ENCODE measurements around the gene ATG16L2. TPM values are rescaled to one million over a fixed set of nuclear protein-coding genes. Genes with fewer than 3 reads are reported as not detected.

The ATG16L2 gene
- total RNA-seq, 1 experiment from 2014 or later: 22.2 TPM

- no peaks in the 10 kb centered on the region for H3K27me3 Mint-ChIP-seq (ENCODE audit: low read depth)
- DNase-seq (ENCODE audit: low spot score) (no peak), ATAC-seq (no peak)
- no peak overlapping the region for H3K4me3 Mint-ChIP-seq
- H3K4me1 Mint-ChIP-seq: peaks cover 16% of the 10 kb centered on the region
- TF ChIP-seq ZNF219 (CRISPR knock-in tag; IDR thresholded peaks at IDR 0.05; ENCODE audit: borderline replicate concordance) (no peak), ZNF263 (CRISPR knock-in tag; IDR thresholded peaks at IDR 0.05; ENCODE audit: low read depth) (no peak), IRF2 (CRISPR knock-in tag; IDR thresholded peaks at IDR 0.05; ENCODE audit: borderline replicate concordance, low read depth) (no peak), EMX1 (CRISPR knock-in tag; IDR thresholded peaks at IDR 0.05) (no peak)
- TF ChIP-seq, protein P1, sequence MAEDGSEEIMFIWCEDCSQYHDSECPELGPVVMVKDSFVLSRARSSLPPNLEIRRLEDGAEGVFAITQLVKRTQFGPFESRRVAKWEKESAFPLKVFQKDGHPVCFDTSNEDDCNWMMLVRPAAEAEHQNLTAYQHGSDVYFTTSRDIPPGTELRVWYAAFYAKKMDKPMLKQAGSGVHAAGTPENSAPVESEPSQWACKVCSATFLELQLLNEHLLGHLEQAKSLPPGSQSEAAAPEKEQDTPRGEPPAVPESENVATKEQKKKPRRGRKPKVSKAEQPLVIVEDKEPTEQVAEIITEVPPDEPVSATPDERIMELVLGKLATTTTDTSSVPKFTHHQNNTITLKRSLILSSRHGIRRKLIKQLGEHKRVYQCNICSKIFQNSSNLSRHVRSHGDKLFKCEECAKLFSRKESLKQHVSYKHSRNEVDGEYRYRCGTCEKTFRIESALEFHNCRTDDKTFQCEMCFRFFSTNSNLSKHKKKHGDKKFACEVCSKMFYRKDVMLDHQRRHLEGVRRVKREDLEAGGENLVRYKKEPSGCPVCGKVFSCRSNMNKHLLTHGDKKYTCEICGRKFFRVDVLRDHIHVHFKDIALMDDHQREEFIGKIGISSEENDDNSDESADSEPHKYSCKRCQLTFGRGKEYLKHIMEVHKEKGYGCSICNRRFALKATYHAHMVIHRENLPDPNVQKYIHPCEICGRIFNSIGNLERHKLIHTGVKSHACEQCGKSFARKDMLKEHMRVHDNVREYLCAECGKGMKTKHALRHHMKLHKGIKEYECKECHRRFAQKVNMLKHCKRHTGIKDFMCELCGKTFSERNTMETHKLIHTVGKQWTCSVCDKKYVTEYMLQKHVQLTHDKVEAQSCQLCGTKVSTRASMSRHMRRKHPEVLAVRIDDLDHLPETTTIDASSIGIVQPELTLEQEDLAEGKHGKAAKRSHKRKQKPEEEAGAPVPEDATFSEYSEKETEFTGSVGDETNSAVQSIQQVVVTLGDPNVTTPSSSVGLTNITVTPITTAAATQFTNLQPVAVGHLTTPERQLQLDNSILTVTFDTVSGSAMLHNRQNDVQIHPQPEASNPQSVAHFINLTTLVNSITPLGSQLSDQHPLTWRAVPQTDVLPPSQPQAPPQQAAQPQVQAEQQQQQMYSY (CRISPR knock-in tag; IDR thresholded peaks at IDR 0.05): no peak
- no peaks in the 10 kb centered on the region for H3K36me3 Mint-ChIP-seq
- POLR2A ChIA-PET: interaction anchor here (1.5 kb wide), 1 partner anchor 11 kb away, joined by 5 read pairs; no protein-coding TSS in a partner anchor
- H3K9me3 Mint-ChIP-seq: no peaks in the 10 kb centered on the region
- CTCF ChIA-PET: interaction anchor here (0.6 to 1.8 kb wide), 6 partner anchors 9 to 87 kb away, joined by 3 to 8 read pairs (median 4); partner anchors contain the start of gene STARD10
- H3K27ac Mint-ChIP-seq: no peak overlapping the region
Observed at GRCh38 chr11:72771507-72771906, 42.7 kb upstream of the ATG16L2 start.

GRCh38 chr11:72772059-72772458, 42.2 kb upstream of the ATG16L2 start:
- no peak for DNase-seq (ENCODE audit: low spot score)
- no peak overlapping the region for H3K4me3 Mint-ChIP-seq
- ChIA-PET POLR2A (interaction anchor here (1.5 kb wide), 1 partner anchor 10 kb away, joined by 5 read pairs; no protein-coding TSS in a partner anchor), CTCF (interaction anchor here (0.6 to 1.8 kb wide), 6 partner anchors 8 to 88 kb away, joined by 3 to 8 read pairs (median 3); partner anchors contain the start of gene STARD10)
- ATAC-seq: no peak
- no peak overlapping the region for H3K27ac Mint-ChIP-seq
- H3K9me3 Mint-ChIP-seq: no peaks in the 10 kb centered on the region
- peaks cover 17% of the 10 kb centered on the region for H3K4me1 Mint-ChIP-seq
- no peaks in the 10 kb centered on the region for H3K27me3 Mint-ChIP-seq (ENCODE audit: low read depth)
- no peaks in the 10 kb centered on the region for H3K36me3 Mint-ChIP-seq
- TF ChIP-seq, protein P2, sequence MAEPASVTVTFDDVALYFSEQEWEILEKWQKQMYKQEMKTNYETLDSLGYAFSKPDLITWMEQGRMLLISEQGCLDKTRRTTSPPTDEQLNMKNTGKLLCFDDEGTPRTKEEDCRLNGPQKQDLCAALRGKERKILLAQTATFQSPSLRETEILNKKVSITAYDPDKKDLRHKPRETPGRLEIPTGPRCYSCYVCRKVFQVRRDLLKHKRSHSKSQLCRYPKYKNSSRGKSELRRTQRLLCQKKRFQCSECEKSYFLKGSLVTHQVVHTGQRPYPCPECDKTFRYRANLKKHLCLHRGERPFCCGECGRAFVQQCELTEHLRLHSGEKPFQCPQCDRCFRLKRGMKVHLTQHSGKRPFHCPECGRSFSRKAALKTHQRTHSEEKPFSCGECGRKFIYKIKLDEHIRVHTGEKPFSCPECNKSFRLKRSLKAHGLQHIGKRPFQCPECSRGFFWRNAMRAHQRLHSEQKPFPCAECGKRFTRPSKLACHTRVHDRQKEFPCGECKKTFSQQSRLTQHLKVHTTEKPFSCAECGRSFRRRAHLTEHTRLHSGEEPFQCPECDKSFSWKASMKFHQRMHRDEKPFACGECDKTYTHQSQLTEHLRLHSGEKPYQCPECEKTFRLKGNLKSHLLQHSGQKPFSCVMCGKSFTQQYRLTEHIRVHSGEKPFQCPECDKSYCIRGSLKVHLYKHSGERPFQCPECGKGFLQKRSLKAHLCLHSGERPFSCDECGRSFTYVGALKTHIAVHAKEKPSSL (CRISPR knock-in tag; conservative IDR thresholded peaks at IDR 0.05): no peak
- TF ChIP-seq, protein P3, sequence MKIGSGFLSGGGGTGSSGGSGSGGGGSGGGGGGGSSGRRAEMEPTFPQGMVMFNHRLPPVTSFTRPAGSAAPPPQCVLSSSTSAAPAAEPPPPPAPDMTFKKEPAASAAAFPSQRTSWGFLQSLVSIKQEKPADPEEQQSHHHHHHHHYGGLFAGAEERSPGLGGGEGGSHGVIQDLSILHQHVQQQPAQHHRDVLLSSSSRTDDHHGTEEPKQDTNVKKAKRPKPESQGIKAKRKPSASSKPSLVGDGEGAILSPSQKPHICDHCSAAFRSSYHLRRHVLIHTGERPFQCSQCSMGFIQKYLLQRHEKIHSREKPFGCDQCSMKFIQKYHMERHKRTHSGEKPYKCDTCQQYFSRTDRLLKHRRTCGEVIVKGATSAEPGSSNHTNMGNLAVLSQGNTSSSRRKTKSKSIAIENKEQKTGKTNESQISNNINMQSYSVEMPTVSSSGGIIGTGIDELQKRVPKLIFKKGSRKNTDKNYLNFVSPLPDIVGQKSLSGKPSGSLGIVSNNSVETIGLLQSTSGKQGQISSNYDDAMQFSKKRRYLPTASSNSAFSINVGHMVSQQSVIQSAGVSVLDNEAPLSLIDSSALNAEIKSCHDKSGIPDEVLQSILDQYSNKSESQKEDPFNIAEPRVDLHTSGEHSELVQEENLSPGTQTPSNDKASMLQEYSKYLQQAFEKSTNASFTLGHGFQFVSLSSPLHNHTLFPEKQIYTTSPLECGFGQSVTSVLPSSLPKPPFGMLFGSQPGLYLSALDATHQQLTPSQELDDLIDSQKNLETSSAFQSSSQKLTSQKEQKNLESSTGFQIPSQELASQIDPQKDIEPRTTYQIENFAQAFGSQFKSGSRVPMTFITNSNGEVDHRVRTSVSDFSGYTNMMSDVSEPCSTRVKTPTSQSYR (CRISPR knock-in tag; IDR thresholded peaks at IDR 0.05): no peak
- no peak for TF ChIP-seq EMX1 (CRISPR knock-in tag; IDR thresholded peaks at IDR 0.05)
- TF ChIP-seq ZNF671 (CRISPR knock-in tag; IDR thresholded peaks at IDR 0.05): no peak
- TF ChIP-seq CTCF (IDR thresholded peaks at IDR 0.05): no peak
- TF ChIP-seq PREB (CRISPR knock-in tag; IDR thresholded peaks at IDR 0.05; ENCODE audit: borderline replicate concordance): no peak
- TF ChIP-seq E2F1 (CRISPR knock-in tag; IDR thresholded peaks at IDR 0.05): no peak
- no peak for TF ChIP-seq JUN (CRISPR knock-in tag; IDR thresholded peaks at IDR 0.05)
- TF ChIP-seq, protein P4, sequence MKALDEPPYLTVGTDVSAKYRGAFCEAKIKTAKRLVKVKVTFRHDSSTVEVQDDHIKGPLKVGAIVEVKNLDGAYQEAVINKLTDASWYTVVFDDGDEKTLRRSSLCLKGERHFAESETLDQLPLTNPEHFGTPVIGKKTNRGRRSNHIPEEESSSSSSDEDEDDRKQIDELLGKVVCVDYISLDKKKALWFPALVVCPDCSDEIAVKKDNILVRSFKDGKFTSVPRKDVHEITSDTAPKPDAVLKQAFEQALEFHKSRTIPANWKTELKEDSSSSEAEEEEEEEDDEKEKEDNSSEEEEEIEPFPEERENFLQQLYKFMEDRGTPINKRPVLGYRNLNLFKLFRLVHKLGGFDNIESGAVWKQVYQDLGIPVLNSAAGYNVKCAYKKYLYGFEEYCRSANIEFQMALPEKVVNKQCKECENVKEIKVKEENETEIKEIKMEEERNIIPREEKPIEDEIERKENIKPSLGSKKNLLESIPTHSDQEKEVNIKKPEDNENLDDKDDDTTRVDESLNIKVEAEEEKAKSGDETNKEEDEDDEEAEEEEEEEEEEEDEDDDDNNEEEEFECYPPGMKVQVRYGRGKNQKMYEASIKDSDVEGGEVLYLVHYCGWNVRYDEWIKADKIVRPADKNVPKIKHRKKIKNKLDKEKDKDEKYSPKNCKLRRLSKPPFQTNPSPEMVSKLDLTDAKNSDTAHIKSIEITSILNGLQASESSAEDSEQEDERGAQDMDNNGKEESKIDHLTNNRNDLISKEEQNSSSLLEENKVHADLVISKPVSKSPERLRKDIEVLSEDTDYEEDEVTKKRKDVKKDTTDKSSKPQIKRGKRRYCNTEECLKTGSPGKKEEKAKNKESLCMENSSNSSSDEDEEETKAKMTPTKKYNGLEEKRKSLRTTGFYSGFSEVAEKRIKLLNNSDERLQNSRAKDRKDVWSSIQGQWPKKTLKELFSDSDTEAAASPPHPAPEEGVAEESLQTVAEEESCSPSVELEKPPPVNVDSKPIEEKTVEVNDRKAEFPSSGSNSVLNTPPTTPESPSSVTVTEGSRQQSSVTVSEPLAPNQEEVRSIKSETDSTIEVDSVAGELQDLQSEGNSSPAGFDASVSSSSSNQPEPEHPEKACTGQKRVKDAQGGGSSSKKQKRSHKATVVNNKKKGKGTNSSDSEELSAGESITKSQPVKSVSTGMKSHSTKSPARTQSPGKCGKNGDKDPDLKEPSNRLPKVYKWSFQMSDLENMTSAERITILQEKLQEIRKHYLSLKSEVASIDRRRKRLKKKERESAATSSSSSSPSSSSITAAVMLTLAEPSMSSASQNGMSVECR (CRISPR knock-in tag; IDR thresholded peaks at IDR 0.05; ENCODE audit: borderline replicate concordance): no peak
- TF ChIP-seq IRF2 (CRISPR knock-in tag; IDR thresholded peaks at IDR 0.05; ENCODE audit: borderline replicate concordance, low read depth): no peak
- no peak for TF ChIP-seq FOXK1 (CRISPR knock-in tag; IDR thresholded peaks at IDR 0.05)
- no peak for TF ChIP-seq ZNF416 (CRISPR knock-in tag; IDR thresholded peaks at IDR 0.05)
